H1 (cell line): ENCODE data around the gene SZT2. TPM values are rescaled to one million over a fixed set of nuclear protein-coding genes. Genes with fewer than 3 reads are reported as not detected.

ENCODE experiments used
- CTCF ChIA-PET: fragments of 300-600 bp; sonication (Branson Sonifier 250); formaldehyde crosslinking; loops from one replicate; lab custom pipeline; 2021; ENCODE audit not compliant: partially characterized antibody; lab: Charles Lee
- POLR2A ChIA-PET: fragments of 300-600 bp; sonication (Branson Sonifier 250); formaldehyde crosslinking; loops from one replicate; lab custom pipeline; 2021; ENCODE audit warnings: inconsistent platforms; ENCODE audit not compliant: partially characterized antibody; lab: Charles Lee
- DNase-seq, 2 experiments: peaks; one replicate each; pipeline versions ENCODE4 v3.0.0 to v3.0.0-alpha.2; 2010 to 2022; ENCODE audit warnings: low spot score in 2 of 2, low read depth in 1 of 2, mixed read lengths in 1 of 2
- FAIRE-seq: peaks from 2 replicates; lab custom pipeline; 2011; peaks lifted over from hg19 to GRCh38; lab: Jason Lieb, UNC
- H2AFZ ChIP-seq: 2 replicates; pipeline ENCODE4 v1.8.1; 2012; ENCODE audit warnings: low read length, inconsistent platforms
- H2AK5ac ChIP-seq: 2 replicates; pipeline ENCODE4 v1.6.1; 2013; ENCODE audit warnings: low read depth, low read length
- H2BK120ac ChIP-seq: replicated peaks from 2 replicates; pipeline ENCODE3; 2013; ENCODE audit warnings: low read depth, low read length, inconsistent platforms
- H2BK12ac ChIP-seq: 2 replicates; pipeline ENCODE4 v1.6.1; 2013; ENCODE audit warnings: low read depth, low read length
- H2BK15ac ChIP-seq: 2 replicates; pipeline ENCODE4 v1.6.1; 2013; ENCODE audit warnings: low read length
- H2BK20ac ChIP-seq: 2 replicates; pipeline ENCODE4 v1.6.1; 2013; ENCODE audit warnings: low read length
- H2BK5ac ChIP-seq: 2 replicates; pipeline ENCODE4 v1.6.1; 2013; ENCODE audit warnings: low read depth, low read length
- H3K14ac ChIP-seq: 2 replicates; pipeline ENCODE4 v1.6.1; 2013; ENCODE audit warnings: inconsistent platforms; ENCODE audit not compliant: insufficient read length
- H3K18ac ChIP-seq: 2 replicates; pipeline ENCODE4 v1.6.1; 2013; ENCODE audit warnings: low read length; ENCODE audit errors: extremely low read depth
- H3K23ac ChIP-seq: 2 replicates; pipeline ENCODE4 v1.6.1; 2013; ENCODE audit warnings: inconsistent platforms; ENCODE audit not compliant: insufficient read length
- H3K23me2 ChIP-seq: 2 replicates; pipeline ENCODE4 v1.6.1; 2013; ENCODE audit warnings: low read depth, low read length
- H3K27ac ChIP-seq: 2 replicates; pipeline ENCODE4 v1.6.1; 2011; ENCODE audit warnings: low read depth, low read length, inconsistent platforms
- H3K27me3 ChIP-seq, 4 experiments: replicated peaks in 1 of 4; 1 replicate in 1 of 4; 2 replicates in 3 of 4; pipeline versions ENCODE4 v1.6.1 to v1.8.1; 2011 to 2013; ENCODE audit warnings: low read length in 3 of 4, mild to moderate bottlenecking in 3 of 4, inconsistent platforms in 2 of 4, mixed read lengths in 2 of 4, moderate library complexity in 1 of 4; ENCODE audit not compliant: control insufficient read depth in 3 of 4, insufficient read depth in 3 of 4; ENCODE audit errors: extremely low read depth in 1 of 4
- H3K36me3 ChIP-seq, 4 experiments: 2 replicates each; pipeline versions ENCODE4 v1.6.1 to v1.8.1; 2011 to 2013; ENCODE audit warnings: mild to moderate bottlenecking in 4 of 4, low read length in 3 of 4, moderate library complexity in 2 of 4, control low read depth in 1 of 4, inconsistent platforms in 1 of 4; ENCODE audit not compliant: insufficient read depth in 4 of 4, control insufficient read depth in 2 of 4
- H3K4ac ChIP-seq: replicated peaks from 2 replicates; pipeline ENCODE3; 2013; ENCODE audit warnings: low read length, low read depth, mixed read lengths, inconsistent platforms; ENCODE audit not compliant: insufficient read length
- H3K4me1 ChIP-seq, 4 experiments: replicated peaks in 1 of 4; 1 replicate in 1 of 4; 2 replicates in 3 of 4; pipeline versions ENCODE4 v1.6.1 to v1.8.1; 2011 to 2013; ENCODE audit warnings: low read length in 3 of 4, inconsistent platforms in 2 of 4, mixed read lengths in 1 of 4; ENCODE audit not compliant: insufficient read depth in 4 of 4, control insufficient read depth in 3 of 4
- H3K4me2 ChIP-seq, 2 experiments: 2 replicates each; pipeline versions ENCODE4 v1.6.1 to v1.8.1; 2011 to 2013; ENCODE audit warnings: low read depth in 2 of 2, low read length in 2 of 2, control low read depth in 1 of 2, inconsistent platforms in 1 of 2, mild to moderate bottlenecking in 1 of 2; ENCODE audit not compliant: insufficient read depth in 1 of 2
- H3K4me3 ChIP-seq, 4 experiments: fragments of 200-600, 300-600 bp in 1 of 4; sonication (generic), shearing (Covaris generic), sonication (Bioruptor Twin) in 1 of 4; 2 replicates each; pipeline versions ENCODE4 v1.5.1 to v1.8.1; 2011 to 2016; ENCODE audit warnings: low read length in 4 of 4, low read depth in 3 of 4, control low read depth in 2 of 4, inconsistent platforms in 2 of 4, mild to moderate bottlenecking in 2 of 4, mixed read lengths in 1 of 4, moderate library complexity in 1 of 4; ENCODE audit not compliant: insufficient read depth in 2 of 4; ENCODE audit errors: extremely low read depth in 1 of 4
- H3K56ac ChIP-seq: replicated peaks from 2 replicates; pipeline ENCODE3; 2013; ENCODE audit warnings: low read depth, mild to moderate bottlenecking, mixed read lengths, low read length, inconsistent platforms; ENCODE audit not compliant: insufficient read length
- H3K79me1 ChIP-seq: 2 replicates; pipeline ENCODE4 v1.6.1; 2013; ENCODE audit warnings: low read depth, low read length, control low read depth
- H3K79me2 ChIP-seq, 2 experiments: 2 replicates each; pipeline versions ENCODE4 v1.6.1 to v1.8.1; 2012 to 2013; ENCODE audit warnings: low read length in 2 of 2, mild to moderate bottlenecking in 2 of 2, inconsistent platforms in 1 of 2; ENCODE audit not compliant: insufficient read depth in 2 of 2, control insufficient read depth in 1 of 2
- H3K9ac ChIP-seq, 4 experiments: replicated peaks in 1 of 4; 1 replicate in 1 of 4; 2 replicates in 3 of 4; pipeline versions ENCODE4 v1.6.1 to v1.8.1; 2011 to 2013; ENCODE audit warnings: low read depth in 3 of 4, low read length in 3 of 4, control low read depth in 2 of 4, mild to moderate bottlenecking in 2 of 4, moderate library complexity in 2 of 4, inconsistent platforms in 1 of 4; ENCODE audit errors: extremely low read depth in 1 of 4
- H3K9me3 ChIP-seq, 2 experiments: 2 replicates each; pipeline versions ENCODE4 v1.6.1 to v1.8.1; 2012 to 2013; ENCODE audit warnings: mild to moderate bottlenecking in 2 of 2, moderate library complexity in 2 of 2, control low read depth in 1 of 2, inconsistent platforms in 1 of 2, low read depth in 1 of 2, low read length in 1 of 2, mixed read lengths in 1 of 2; ENCODE audit not compliant: insufficient read depth in 2 of 2
- H4K20me1 ChIP-seq, 2 experiments: replicated peaks in 1 of 2; 2 replicates each; pipeline versions ENCODE3 to v1.8.1; 2011 to 2013; ENCODE audit warnings: inconsistent platforms in 2 of 2, low read length in 2 of 2, mild to moderate bottlenecking in 1 of 2; ENCODE audit not compliant: insufficient read depth in 2 of 2, control insufficient read depth in 1 of 2
- H4K5ac ChIP-seq: 2 replicates; pipeline ENCODE4 v1.6.1; 2013; ENCODE audit warnings: low read length, low read depth, mixed read lengths, inconsistent platforms; ENCODE audit not compliant: insufficient read length
- H4K8ac ChIP-seq: 2 replicates; pipeline ENCODE4 v1.8.0; 2013; ENCODE audit warnings: mild to moderate bottlenecking, moderate library complexity, low read length, inconsistent platforms; ENCODE audit not compliant: insufficient read depth; ENCODE audit errors: extremely low read depth
- H4K91ac ChIP-seq: replicated peaks from 2 replicates; pipeline ENCODE3; 2013; ENCODE audit warnings: low read length, mixed read lengths, inconsistent platforms; ENCODE audit not compliant: insufficient read length
- BACH1 ChIP-seq: IDR thresholded peaks from 2 replicates; pipeline ENCODE4 v1.6.1; 2012; ENCODE audit warnings: low read length, improper control_type of control experiment
- CBX8 ChIP-seq: fragments of 300-800, 300-1000 bp; sonication (generic); IDR thresholded peaks from 2 replicates; pipeline ENCODE4 v1.7.1; 2016; ENCODE audit warnings: low read depth, low read length, borderline replicate concordance
- CHD1 ChIP-seq: IDR thresholded peaks from 2 replicates; pipeline ENCODE4 v1.6.1; 2012; ENCODE audit warnings: low read depth, low read length, improper control_type of control experiment
- GTF2F1 ChIP-seq: IDR thresholded peaks from 2 replicates; pipeline ENCODE4 v1.6.1; 2012; ENCODE audit warnings: low read depth, low read length, improper control_type of control experiment, borderline replicate concordance
- MAX ChIP-seq: IDR thresholded peaks from 2 replicates; pipeline ENCODE4 v1.6.1; 2012; ENCODE audit warnings: inconsistent platforms
- NRF1 ChIP-seq: IDR thresholded peaks from 2 replicates; pipeline ENCODE4 v1.6.1; 2011; ENCODE audit warnings: mild to moderate bottlenecking, low read depth, low read length, improper control_type of control experiment
- SAP30 ChIP-seq: fragments of 300-600 bp; sonication (generic); IDR thresholded peaks from 2 replicates; pipeline ENCODE4 v1.7.1; 2012; ENCODE audit warnings: low read length, moderate library complexity, mild to moderate bottlenecking, inconsistent platforms; ENCODE audit not compliant: insufficient read depth, insufficient replicate concordance
- SIX5 ChIP-seq: IDR thresholded peaks from 2 replicates; pipeline ENCODE4 v1.6.1; 2011; ENCODE audit warnings: mild to moderate bottlenecking, low read depth, low read length
- TAF1 ChIP-seq: IDR thresholded peaks from 2 replicates; pipeline ENCODE4 v1.6.1; 2011; ENCODE audit warnings: mild to moderate bottlenecking, low read depth, low read length
- TAF7 ChIP-seq: optimal IDR thresholded peaks from 2 replicates; pipeline ENCODE3; 2011; ENCODE audit warnings: low read depth, mild to moderate bottlenecking, inconsistent platforms, low read length, moderate library complexity, borderline replicate concordance
- TBP ChIP-seq: IDR thresholded peaks from 2 replicates; pipeline ENCODE4 v1.6.1; 2011; ENCODE audit warnings: low read depth, low read length, improper control_type of control experiment
- TEAD4 ChIP-seq: IDR thresholded peaks from 2 replicates; pipeline ENCODE4 v1.6.1; 2012; ENCODE audit warnings: low read depth, low read length, inconsistent platforms, mixed read lengths
- USF2 ChIP-seq: IDR thresholded peaks from 2 replicates; pipeline ENCODE4 v1.6.1; 2011; ENCODE audit warnings: low read length, improper control_type of control experiment
- WGBS, 2 experiments: shearing (Covaris generic) in 1 of 2; methylation state at CpG; one replicate each; pipeline versions ENCODE4 v1.1.6 to v1.1.7; 2013 to 2015; ENCODE audit warnings: low lambda C conversion rate in 2 of 2, mixed read lengths in 2 of 2, inconsistent platforms in 1 of 2, low coverage in 1 of 2, missing lambda C conversion rate in 1 of 2; ENCODE audit not compliant: insufficient replicate concordance in 2 of 2, insufficient coverage in 1 of 2, insufficient read length in 1 of 2; ENCODE audit errors: extremely low coverage in 1 of 2, missing lambda C conversion rate in 1 of 2; 5-methylcytosine and 5-hydroxymethylcytosine counted together
- polyA plus RNA-seq, 7 experiments: library from polyadenylated mRNA; depleted of rRNA in 3 of 7; stranded (reverse) in 5 of 7; unstranded in 2 of 7; fragments of >200 nt in 5 of 7; fragments of 200-250 nt in 2 of 7; gene quantifications; 1 replicate in 5 of 7; 2 replicates in 1 of 7; 4 replicates in 1 of 7; pipeline versions ENCODE4 v1.2.1 to v1.2.3, GENCODE V29; 2011 to 2013; ENCODE audit warnings: missing spikeins in 2 of 7, mixed read lengths in 2 of 7
- total RNA-seq: library from RNA; stranded (reverse); fragmentation: NEBNext Ultra II Directional; extraction: Animal tissue kit (Norgen Biotek cat#: 25700); gene quantifications from 2 replicates; pipeline ENCODE4 v1.2.1, GENCODE V29; 2021

The SZT2 gene
- total and polyA plus RNA-seq, 2 of the 8 experiments (the other 6 are each of a cell fraction or from before 2014, with no cell fraction given), result 4.7 to 12.9 TPM

- peak overlapping the region; percentile 12; the same call in 1 of the 2 replicates for H3K27ac ChIP-seq
- H3K9me3 ChIP-seq, result no peaks in the 10 kb centered on the region
- no peak overlapping the region for H3K56ac ChIP-seq
- no peaks in the 10 kb centered on the region for H3K27me3 ChIP-seq
- H4K20me1 ChIP-seq, result peaks cover 10 to 13% of the 10 kb centered on the region in 2 experiments
- peak overlapping the region in 1 of 4 experiments; percentile 76; a peak in 2 of 8 replicates for H3K4me3 ChIP-seq
- H3K79me1 ChIP-seq, result peaks cover 14% of the 10 kb centered on the region
- peak overlapping the region in 1 of 4 experiments; percentile 19; a peak in 1 of 7 replicates for H3K9ac ChIP-seq
- DNase-seq (no peak), FAIRE-seq (no peak)
- POLR2A ChIA-PET, result interaction anchor here (0.8 to 1.2 kb wide), 4 partner anchors 9 to 18 kb away, joined by 3 to 4 read pairs (median 4); no protein-coding TSS in a partner anchor
- H2AFZ ChIP-seq, result no peak overlapping the region
- no peak overlapping the region for H3K23ac ChIP-seq
- WGBS, 2 experiments, result 97% methylated on average over 4 of the region's 4 CpGs; no CpG with 5 or more reads in 1 of the 2 experiments
- no peak overlapping the region for H2BK120ac ChIP-seq
- H2BK5ac ChIP-seq, result no peak overlapping the region
- no peak overlapping the region for H4K8ac ChIP-seq
- H3K23me2 ChIP-seq, result peaks cover 7% of the 10 kb centered on the region
- no peak overlapping the region for H2BK12ac ChIP-seq
- no peak overlapping the region for H3K18ac ChIP-seq
- CTCF ChIA-PET, result interaction anchor here (0.7 to 1.8 kb wide), 7 partner anchors 10 to 124 kb away, joined by 3 to 7 read pairs (median 3); no protein-coding TSS in a partner anchor
- no peak overlapping the region for H3K4ac ChIP-seq
- no peak overlapping the region for H2BK20ac ChIP-seq
- peaks cover 7 to 14% (median 8%) of the 10 kb centered on the region in 4 experiments for H3K4me1 ChIP-seq
- no peak overlapping the region for H4K91ac ChIP-seq
- no peak overlapping the region for H3K14ac ChIP-seq
- H2BK15ac ChIP-seq, result no peak overlapping the region
- H3K4me2 ChIP-seq, result peak overlapping the region; percentile 72 to 77; a peak in 3 of 4 replicates
- H4K5ac ChIP-seq, result no peak overlapping the region
- H3K79me2 ChIP-seq, result peaks cover 10 to 27% of the 10 kb centered on the region in 2 experiments
- peaks cover 21 to 58% (median 35%) of the 10 kb centered on the region in 4 experiments for H3K36me3 ChIP-seq
- H2AK5ac ChIP-seq, result no peak overlapping the region
- no peak for TF ChIP-seq TEAD4
- no peak for TF ChIP-seq CBX8
- no peak for TF ChIP-seq BACH1
- TF ChIP-seq SAP30, result no peak
- TF ChIP-seq CHD1, result no peak
- no peak for TF ChIP-seq TAF7
- TF ChIP-seq USF2, result no peak
- TF ChIP-seq MAX, result no peak
- no peak for TF ChIP-seq NRF1
- TF ChIP-seq TBP, result no peak
- TF ChIP-seq SIX5, result no peak
- TF ChIP-seq GTF2F1, result no peak
- TF ChIP-seq TAF1, result no peak
These were observed 29.1 kb upstream of the SZT2 start for GRCh38 chr1:43360616-43361015.
